ENCODE measurements around the gene AHRR.

DNA sequence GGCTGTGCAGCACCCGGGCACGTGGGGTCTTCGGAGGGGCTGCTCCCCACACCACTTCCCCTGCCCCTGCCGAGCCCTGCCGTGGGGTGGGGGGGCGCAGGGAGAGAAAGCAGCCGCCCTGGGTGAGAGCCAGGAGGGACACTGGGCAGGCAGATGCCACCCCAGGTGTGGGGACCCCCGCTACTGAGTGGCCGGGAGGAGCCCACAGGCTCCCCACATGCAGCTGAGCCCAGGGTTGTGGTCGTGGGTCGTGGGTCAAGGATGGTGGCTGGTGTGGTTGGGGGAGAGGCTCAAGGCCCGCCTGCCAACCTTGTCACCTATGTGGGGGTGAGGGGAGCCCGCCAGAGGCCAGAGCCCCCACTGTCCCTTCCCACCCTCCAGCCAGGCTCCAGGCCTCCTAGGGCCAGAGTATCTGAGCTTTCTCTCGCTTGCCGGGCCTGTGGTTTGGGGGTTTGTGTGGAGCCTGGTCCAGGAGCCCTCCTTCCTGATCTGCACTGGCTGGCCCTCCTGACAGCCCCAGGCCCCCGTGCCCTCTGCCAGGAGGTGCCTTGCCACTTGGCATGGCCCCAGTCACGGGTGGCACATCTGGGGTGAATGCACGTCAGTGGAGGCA, 157.0 kb downstream of the AHRR start:
- TF ChIP-seq CTCF (IDR thresholded peaks at IDR 0.05) = no peak
- no peak for TF ChIP-seq POLR2A (IDR thresholded peaks at IDR 0.05)
